22Rv1 (cell line): ENCODE data around the gene OR10H3.

Experiments
- H3K27ac ChIP-seq: fragments of 450-650 bp; 2 replicates; pipeline ENCODE4 v1.5.1; 2017
- ZFX ChIP-seq: fragments of 450-650 bp; IDR thresholded peaks from 2 replicates; pipeline ENCODE4 v1.6.1; 2017; ENCODE audit warnings: antibody characterized with exemption, borderline replicate concordance
- TF ChIP-seq, protein P1 (sequence below): fragments of 450-650 bp; IDR thresholded peaks from 2 replicates; pipeline ENCODE4 v1.5.1; 2017; ENCODE audit warnings: mild to moderate bottlenecking

The OR10H3 gene

DNA sequence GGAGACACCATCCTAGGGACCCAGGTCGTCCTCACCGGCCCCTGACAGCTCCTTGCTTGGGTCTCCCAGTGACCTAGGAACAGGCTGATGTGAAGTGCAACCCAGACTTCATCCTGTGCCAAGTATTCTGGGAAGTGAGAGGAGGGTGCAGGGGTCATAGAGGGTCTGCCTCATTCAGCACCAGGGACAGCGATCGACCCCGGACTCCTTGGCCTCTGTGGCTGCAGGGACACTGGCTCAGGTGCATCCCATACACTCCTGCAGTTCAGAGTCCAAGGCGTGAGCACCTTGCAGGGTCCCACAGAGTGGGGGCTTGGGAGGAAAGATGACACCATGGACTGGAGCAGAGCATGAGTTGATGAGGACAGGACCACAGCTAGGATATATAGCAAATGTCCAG, 20.0 kb upstream of the OR10H3 start:
- H3K27ac ChIP-seq: no peak overlapping the region
- no peak for TF ChIP-seq ZFX
- TF ChIP-seq, protein P1, sequence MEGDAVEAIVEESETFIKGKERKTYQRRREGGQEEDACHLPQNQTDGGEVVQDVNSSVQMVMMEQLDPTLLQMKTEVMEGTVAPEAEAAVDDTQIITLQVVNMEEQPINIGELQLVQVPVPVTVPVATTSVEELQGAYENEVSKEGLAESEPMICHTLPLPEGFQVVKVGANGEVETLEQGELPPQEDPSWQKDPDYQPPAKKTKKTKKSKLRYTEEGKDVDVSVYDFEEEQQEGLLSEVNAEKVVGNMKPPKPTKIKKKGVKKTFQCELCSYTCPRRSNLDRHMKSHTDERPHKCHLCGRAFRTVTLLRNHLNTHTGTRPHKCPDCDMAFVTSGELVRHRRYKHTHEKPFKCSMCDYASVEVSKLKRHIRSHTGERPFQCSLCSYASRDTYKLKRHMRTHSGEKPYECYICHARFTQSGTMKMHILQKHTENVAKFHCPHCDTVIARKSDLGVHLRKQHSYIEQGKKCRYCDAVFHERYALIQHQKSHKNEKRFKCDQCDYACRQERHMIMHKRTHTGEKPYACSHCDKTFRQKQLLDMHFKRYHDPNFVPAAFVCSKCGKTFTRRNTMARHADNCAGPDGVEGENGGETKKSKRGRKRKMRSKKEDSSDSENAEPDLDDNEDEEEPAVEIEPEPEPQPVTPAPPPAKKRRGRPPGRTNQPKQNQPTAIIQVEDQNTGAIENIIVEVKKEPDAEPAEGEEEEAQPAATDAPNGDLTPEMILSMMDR: no peak

DNA sequence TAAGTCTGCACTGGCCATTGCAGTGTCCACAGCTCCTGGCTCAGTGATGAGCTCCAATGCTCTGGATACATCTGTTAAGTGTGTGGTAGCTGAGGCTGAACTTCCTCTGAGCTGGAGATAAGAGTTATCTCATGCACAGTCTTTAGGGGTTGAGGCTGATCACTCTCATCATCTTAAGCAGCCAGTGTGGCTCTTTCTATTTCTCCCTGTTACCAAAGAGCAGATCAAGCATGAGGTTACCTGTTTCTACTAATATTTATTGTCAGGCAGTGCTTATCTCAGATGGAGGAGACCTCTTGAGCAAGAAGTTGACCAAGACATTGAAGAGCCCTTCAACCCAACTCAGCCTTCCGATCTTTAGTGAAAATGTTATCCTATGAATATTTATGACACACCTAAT, 16.5 kb upstream of the OR10H3 start:
- TF ChIP-seq ZFX: no peak
- TF ChIP-seq, protein P1: no peak
- no peak overlapping the region for H3K27ac ChIP-seq

DNA sequence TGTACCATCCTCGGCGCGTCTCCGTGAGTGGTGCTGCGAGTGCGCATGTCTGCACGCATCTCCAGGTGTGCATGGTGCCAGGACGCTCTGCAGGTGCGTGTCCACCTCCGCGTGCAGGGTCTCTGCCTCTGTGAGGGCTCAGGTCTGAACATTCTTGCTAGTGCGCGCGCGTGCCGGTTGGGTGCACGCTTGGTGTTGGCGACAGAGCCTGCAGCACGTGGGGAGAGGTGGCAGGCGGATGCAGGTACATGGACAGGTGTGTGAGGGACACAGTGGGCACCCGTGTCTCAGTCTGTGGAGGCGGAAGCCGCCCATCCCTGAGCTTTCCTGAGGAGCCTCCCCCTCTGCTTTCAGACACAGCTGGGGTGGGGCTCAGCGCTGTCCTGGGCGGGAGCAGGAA, 14.8 kb upstream of the OR10H3 start:
- TF ChIP-seq, protein P1: no peak
- H3K27ac ChIP-seq: no peak overlapping the region

DNA sequence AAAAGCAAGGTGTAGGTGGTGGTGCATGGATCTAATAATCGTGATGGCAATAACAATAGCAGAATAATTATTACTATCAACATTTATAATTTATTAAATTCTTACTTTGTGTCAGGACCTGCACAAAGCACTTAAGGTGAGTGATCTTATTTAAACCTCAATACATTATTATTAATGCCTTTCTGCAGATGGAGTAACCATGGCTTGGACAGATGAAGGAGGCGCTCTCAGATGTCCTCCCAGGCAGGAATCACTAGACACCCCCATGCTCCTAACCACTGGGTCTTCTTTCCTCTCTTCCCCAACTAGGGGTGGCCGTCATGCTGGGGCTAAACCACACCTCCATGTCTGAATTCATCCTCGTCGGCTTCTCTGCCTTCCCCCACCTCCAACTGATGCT, 10.1 kb upstream of the OR10H3 start, which contains the start of gene OR10H2:
Gene OR10H2, plus strand, starts transcription at position 301 of the 400 bp plus-strand sequence. Its CDS starts 20 bp downstream, at position 321.
- H3K27ac ChIP-seq: no peak within 1 kb of the TSS
- TF ChIP-seq, protein P1: no peak
- no peak for TF ChIP-seq ZFX

DNA sequence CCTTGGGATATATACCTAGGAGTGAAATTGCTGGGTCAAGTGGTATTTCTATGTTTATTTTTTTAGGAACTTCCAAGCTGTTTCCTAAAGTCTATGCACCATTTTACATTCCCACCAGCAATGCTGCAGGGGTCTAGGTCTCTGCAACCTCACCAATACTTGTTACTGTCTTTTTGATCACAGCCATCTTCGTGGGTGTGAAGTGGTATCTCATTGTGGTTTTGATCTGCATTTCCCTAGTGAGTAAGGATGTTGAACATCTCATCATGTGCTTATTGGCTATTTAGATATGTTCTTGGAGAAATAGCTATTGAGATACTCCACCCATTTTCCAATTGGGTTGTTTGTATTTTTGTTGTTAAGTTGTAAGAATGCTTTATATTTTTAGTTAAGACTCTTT, 7.2 kb upstream of the OR10H3 start:
- no peak overlapping the region for H3K27ac ChIP-seq
- TF ChIP-seq ZFX: no peak
- TF ChIP-seq, protein P1: no peak

DNA sequence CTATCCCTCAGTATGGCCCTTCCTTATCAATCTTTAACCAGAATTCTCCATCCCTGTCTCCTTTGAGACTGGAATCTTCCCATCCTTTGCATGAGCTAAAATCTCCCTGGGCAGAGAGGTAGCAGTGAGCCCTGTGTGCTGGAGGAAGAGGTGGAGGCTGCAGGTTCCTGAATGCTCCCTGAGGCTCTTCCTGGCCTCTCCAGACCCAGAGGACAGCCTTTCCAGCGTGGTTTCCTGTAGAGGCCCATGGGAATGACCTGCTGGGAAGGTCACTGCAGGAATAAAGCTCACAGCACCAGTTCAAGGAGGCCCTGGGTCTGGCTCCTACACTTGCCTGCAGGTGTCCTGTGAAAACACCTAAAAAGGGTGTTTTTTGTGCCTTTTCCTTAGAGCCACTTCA, 5.4 kb upstream of the OR10H3 start:
- no peak for TF ChIP-seq ZFX
- TF ChIP-seq, protein P1: no peak
- no peak overlapping the region for H3K27ac ChIP-seq

DNA sequence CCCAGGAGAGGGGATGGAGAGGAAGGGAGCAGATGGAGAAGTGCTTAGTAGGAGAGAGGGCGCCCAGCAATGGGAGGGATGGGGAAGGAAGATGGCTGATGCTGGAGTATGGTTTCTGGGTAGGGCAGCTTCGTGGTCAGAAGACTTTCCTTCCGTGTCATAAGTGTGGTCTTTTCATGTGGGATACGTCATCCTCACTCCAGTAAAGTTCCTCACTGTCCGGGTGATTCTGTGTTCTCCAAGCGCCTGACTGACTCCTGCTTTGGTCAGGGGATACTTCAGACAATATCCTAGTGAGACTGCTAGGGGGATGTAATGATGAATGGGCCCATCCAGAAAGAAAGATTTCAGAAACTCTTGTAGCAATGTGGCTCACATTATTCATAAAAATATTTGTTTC, 3.9 kb upstream of the OR10H3 start:
- no peak for TF ChIP-seq ZFX
- TF ChIP-seq, protein P1: no peak
- H3K27ac ChIP-seq: no peak overlapping the region
